GM23338 (cell line): ENCODE results near the gene ATXN7L1. TPM values are rescaled to one million over a fixed set of nuclear protein-coding genes. Genes with fewer than 3 reads are reported as not detected.

Source experiments
- ATAC-seq: fragments of 200-7000 bp; cut with Tn5 transposase; 3 replicates; pipeline ENCODE4 v1.9.1; 2020
- DNase-seq: peaks from one replicate; pipeline ENCODE4 v3.0.0-alpha.2; 2015; ENCODE audit warnings: low spot score
- H2AFZ ChIP-seq: fragments of 200-600 bp; sonication (generic); 2 replicates; pipeline ENCODE4 v1.8.0; 2016; ENCODE audit warnings: antibody characterized with exemption, mild to moderate bottlenecking, moderate library complexity
- H3F3A ChIP-seq: fragments of 200-600 bp; sonication (generic); replicated peaks from 2 replicates; pipeline ENCODE4 v1.8.0; 2017; ENCODE audit warnings: antibody characterized with exemption, mixed run types, low read depth
- H3K27ac ChIP-seq: fragments of 200-600 bp; sonication (generic); 2 replicates; pipeline ENCODE4 v1.6.1; 2016; ENCODE audit warnings: low read depth
- H3K27me3 ChIP-seq: fragments of 200-600 bp; sonication (generic); 2 replicates; pipeline ENCODE4 v1.8.0; 2016; ENCODE audit warnings: mild to moderate bottlenecking, mixed run types, moderate library complexity; ENCODE audit not compliant: insufficient read depth
- H3K36me3 ChIP-seq: fragments of 200-600 bp; sonication (generic); 2 replicates; pipeline ENCODE4 v1.8.0; 2016; ENCODE audit warnings: mild to moderate bottlenecking; ENCODE audit not compliant: insufficient read depth
- H3K4me1 ChIP-seq: fragments of 200-600 bp; sonication (generic); 2 replicates; pipeline ENCODE4 v1.8.0; 2016; ENCODE audit warnings: mild to moderate bottlenecking, moderate library complexity; ENCODE audit not compliant: insufficient read depth
- H3K4me2 ChIP-seq: fragments of 200-600 bp; sonication (generic); 2 replicates; pipeline ENCODE4 v1.7.1; 2017; ENCODE audit warnings: mixed run types
- H3K4me3 ChIP-seq: fragments of 200-600 bp; sonication (generic); 2 replicates; pipeline ENCODE4 v1.6.1; 2016; ENCODE audit warnings: mixed run types
- H3K79me2 ChIP-seq: fragments of 200-600 bp; sonication (generic); replicated peaks from 2 replicates; pipeline ENCODE4 v1.8.0; 2017; ENCODE audit warnings: mild to moderate bottlenecking; ENCODE audit not compliant: insufficient read depth
- H3K9me2 ChIP-seq: fragments of 200-600 bp; sonication (generic); 2 replicates; pipeline ENCODE4 v1.8.0; 2017; ENCODE audit not compliant: insufficient read depth
- H4K20me1 ChIP-seq: fragments of 200-600 bp; sonication (generic); replicated peaks from 2 replicates; pipeline ENCODE4 v1.8.0; 2017; ENCODE audit warnings: mild to moderate bottlenecking; ENCODE audit not compliant: insufficient read depth
- H3K27ac Mint-ChIP-seq: 2 replicates; pipeline ENCODE4 v1.8.0; 2020; ENCODE audit warnings: inconsistent platforms, mild to moderate bottlenecking, moderate library complexity, mixed read lengths
- H3K27me3 Mint-ChIP-seq: 3 replicates; pipeline ENCODE4 v1.8.0; 2022; ENCODE audit warnings: low read depth, mild to moderate bottlenecking, moderate library complexity, mixed read lengths, inconsistent platforms; ENCODE audit not compliant: insufficient read depth, poor library complexity
- H3K36me3 Mint-ChIP-seq: 3 replicates; pipeline ENCODE4 v1.8.0; 2021; ENCODE audit warnings: low read depth, mild to moderate bottlenecking, inconsistent platforms, moderate library complexity, mixed read lengths
- H3K4me1 Mint-ChIP-seq: 3 replicates; pipeline ENCODE4 v1.8.0; 2020; ENCODE audit warnings: mild to moderate bottlenecking, inconsistent platforms, mixed read lengths
- H3K4me3 Mint-ChIP-seq: 3 replicates; pipeline ENCODE4 v1.8.0; 2021; ENCODE audit warnings: moderate library complexity, mild to moderate bottlenecking, inconsistent platforms, mixed read lengths
- H3K9me3 Mint-ChIP-seq: 3 replicates; pipeline ENCODE4 v1.8.0; 2020; ENCODE audit warnings: moderate library complexity, mild to moderate bottlenecking, inconsistent platforms, mixed read lengths
- CREB1 ChIP-seq: fragments of 250-450 bp; sonication (Bioruptor Pico); IDR thresholded peaks from 2 replicates; pipeline ENCODE4 v1.5.0; 2020; ENCODE audit warnings: low read depth, mild to moderate bottlenecking, moderate library complexity
- CTCF ChIP-seq, 2 experiments: fragments of 200-600 bp in 1 of 2; sonication (generic) in 1 of 2; conservative IDR thresholded peaks; 2 replicates each; pipeline versions ENCODE4 v1.5.1 to v1.6.1; 2016 to 2017; ENCODE audit warnings: antibody characterized with exemption in 2 of 2, low read depth in 2 of 2, mild to moderate bottlenecking in 2 of 2, moderate library complexity in 1 of 2
- ETS1 ChIP-seq: IDR thresholded peaks from 2 replicates; pipeline ENCODE4 v1.6.1; 2016; ENCODE audit warnings: antibody characterized with exemption
- EZH2 ChIP-seq: fragments of 200-600 bp; sonication (generic); IDR thresholded peaks from one replicate; pipeline ENCODE4 v1.8.0; 2017; ENCODE audit warnings: antibody characterized with exemption, mild to moderate bottlenecking, low read depth; ENCODE audit not compliant: unreplicated experiment
- EZH2phosphoT487 ChIP-seq: fragments of 200-600 bp; sonication (generic); IDR thresholded peaks from one replicate; pipeline ENCODE4 v1.8.1; 2018; ENCODE audit warnings: antibody characterized with exemption; ENCODE audit not compliant: unreplicated experiment
- JUNB ChIP-seq: IDR thresholded peaks from one replicate; pipeline ENCODE4 v1.6.1; 2016; ENCODE audit warnings: antibody characterized with exemption; ENCODE audit not compliant: unreplicated experiment
- NANOG ChIP-seq: IDR thresholded peaks from 2 replicates; pipeline ENCODE4 v1.6.1; 2016; ENCODE audit warnings: antibody characterized with exemption, borderline replicate concordance
- POLR2AphosphoS5 ChIP-seq: IDR thresholded peaks from 2 replicates; pipeline ENCODE4 v1.6.1; 2016; ENCODE audit warnings: antibody characterized with exemption, low read depth
- REST ChIP-seq: IDR thresholded peaks from one replicate; pipeline ENCODE4 v1.6.1; 2018; ENCODE audit warnings: antibody characterized with exemption; ENCODE audit not compliant: unreplicated experiment
- STAT1 ChIP-seq: IDR thresholded peaks from one replicate; pipeline ENCODE4 v1.6.1; 2016; ENCODE audit warnings: antibody characterized with exemption; ENCODE audit not compliant: unreplicated experiment
- ZNF114 ChIP-seq: fragments of 250-450 bp; sonication (Bioruptor Pico); IDR thresholded peaks from 2 replicates; pipeline ENCODE4 v1.5.0; 2020; ENCODE audit warnings: mild to moderate bottlenecking, moderate library complexity
- ZNF331 ChIP-seq: fragments of 250-450 bp; sonication (Bioruptor Pico); IDR thresholded peaks from 2 replicates; pipeline ENCODE4 v1.5.0; 2020; ENCODE audit warnings: low read depth, mild to moderate bottlenecking, moderate library complexity
- ZNF462 ChIP-seq: fragments of 250-450 bp; sonication (Bioruptor Pico); IDR thresholded peaks from 2 replicates; pipeline ENCODE4 v1.5.0; 2020; ENCODE audit warnings: mild to moderate bottlenecking, moderate library complexity
- polyA plus RNA-seq: library from polyadenylated mRNA; unstranded; fragments of >200 nt; fragmentation: Nextera tagmentation; extraction: Ambion mirVana; gene quantifications from 2 replicates; pipeline ENCODE4 v1.2.1, GENCODE V29; 2016
- total RNA-seq: library from RNA; depleted of rRNA; stranded (reverse); fragments of >200 nt; shearing (Covaris generic); gene quantifications from 2 replicates; pipeline ENCODE4 v1.2.3, GENCODE V29; 2014

Gene ATXN7L1
- total and polyA plus RNA-seq, 2 experiments from 2014 or later = 22.8 to 29.8 TPM

- peaks cover 26% of the 10 kb centered on the region for H3K36me3 Mint-ChIP-seq
- H3K27ac Mint-ChIP-seq = no peak overlapping the region
- peaks cover 40% of the 10 kb centered on the region for H3K4me1 Mint-ChIP-seq
- no peak for DNase-seq
- no peak overlapping the region for H3K4me3 ChIP-seq
- H3K27me3 ChIP-seq = no peaks in the 10 kb centered on the region
- peaks cover 9% of the 10 kb centered on the region for H3K27me3 Mint-ChIP-seq
- 0 out of 2 replicates have a peak, but pooled peaks cover 7% of the 10 kb centered on the region for H3F3A ChIP-seq
- peaks cover 22% of the 10 kb centered on the region for H3K4me1 ChIP-seq
- TF ChIP-seq CTCF (conservative IDR thresholded peaks at IDR 0.05; ENCODE audit: low read depth in 2 of 2) = no peak
- TF ChIP-seq REST = no peak
- no peak for TF ChIP-seq STAT1
- TF ChIP-seq POLR2AphosphoS5 = no peak
- no peak for TF ChIP-seq EZH2phosphoT487
- TF ChIP-seq EZH2 = no peak
- TF ChIP-seq ZNF331 (CRISPR knock-in tag) = no peak
- no peak for TF ChIP-seq ZNF114 (CRISPR knock-in tag)
- TF ChIP-seq NANOG = no peak
- TF ChIP-seq ETS1 = no peak
- TF ChIP-seq CREB1 (CRISPR knock-in tag) = no peak
- TF ChIP-seq ZNF462 (CRISPR knock-in tag) = no peak
- no peak for TF ChIP-seq JUNB
- peaks cover 75% of the 10 kb centered on the region for H3K79me2 ChIP-seq
- no peaks in the 10 kb centered on the region for H3K9me3 Mint-ChIP-seq
- no peak for ATAC-seq
- peak overlapping the region; percentile 72; the same call in 1 of the 2 replicates for H3K27ac ChIP-seq
- H4K20me1 ChIP-seq = peaks cover 5% of the 10 kb centered on the region; the same call in 1 of the 2 replicates
- H3K4me2 ChIP-seq = no peak overlapping the region
- H3K4me3 Mint-ChIP-seq = no peak overlapping the region
- no peaks in the 10 kb centered on the region for H3K9me2 ChIP-seq
- H3K36me3 ChIP-seq = no peaks in the 10 kb centered on the region
- no peak overlapping the region for H2AFZ ChIP-seq
These were observed 13.6 kb downstream of the ATXN7L1 start for GRCh38 chr7:105862770-105863169.
